T-helper 1 cell treated with Interleukin-12 subunit alpha and Interleukin-12 subunit beta and Interleukin-4 antibody, amounts not matched to agents 30 ng/mL and 1 ng/mL, for 36 hours (primary cell): ENCODE results near the gene HERPUD1. TPM values are rescaled to one million over a fixed set of nuclear protein-coding genes. Genes with fewer than 3 reads are reported as not detected.
"Not testable (repeated sequence)": the region's sequence is repeated elsewhere in the genome, so short reads cannot be mapped to it uniquely, and the experiment has no call there.

Source experiments
- intact Hi-C: fragments of 100-400 bp; cut with micrococcal nuclease; formaldehyde crosslinking; loops from one replicate; pipeline ENCODE4 v1.15.1; 2024
- total RNA-seq: library from RNA; stranded (reverse); gene quantifications from 2 replicates; pipeline ENCODE4 v1.2.3, GENCODE V29; 2022

The HERPUD1 gene
- total RNA-seq: 194 and 216 TPM in 2 replicates

GRCh38 chr16:56931892-56932720 lies at the start of gene HERPUD1:
Gene HERPUD1, plus strand, starts transcription at chr16:56932142. Its CDS starts 103 bp downstream, at chr16:56932245.
- intact Hi-C loops: loop anchor here (1.0 to 10.0 kb wide), 10 partner anchors 15 to 805 kb away; partner anchors contain the start of genes ARL2BP, KATNB1, MT2A and NLRC5

GRCh38 chr16:56883586-56883985 lies 48.4 kb upstream of the HERPUD1 start:
- intact Hi-C loops: no loop called here

- intact Hi-C loops: no loop called here
These were observed 47.8 kb upstream of the HERPUD1 start for GRCh38 chr16:56884026-56884582.

GRCh38 chr16:56884929-56885328 lies 47.0 kb upstream of the HERPUD1 start:
- intact Hi-C loops: not testable (repeated sequence)

- intact Hi-C loops: no loop called here
These were observed 46.3 kb upstream of the HERPUD1 start for GRCh38 chr16:56885446-56886162.

- intact Hi-C loops: no loop called here
These were observed 45.6 kb upstream of the HERPUD1 start for GRCh38 chr16:56886296-56886695.

GRCh38 chr16:56886826-56887225 lies 45.1 kb upstream of the HERPUD1 start:
- intact Hi-C loops: no loop called here

GRCh38 chr16:56888806-56889205 lies 43.1 kb upstream of the HERPUD1 start:
- intact Hi-C loops: no loop called here

- intact Hi-C loops: no loop called here
These were observed 42.7 kb upstream of the HERPUD1 start for GRCh38 chr16:56889206-56889605.

- intact Hi-C loops: no loop called here
These were observed 40.3 kb upstream of the HERPUD1 start for GRCh38 chr16:56891685-56892084.

- intact Hi-C loops: no loop called here
These were observed 39.2 kb upstream of the HERPUD1 start for GRCh38 chr16:56892705-56893104.

- intact Hi-C loops: no loop called here
These were observed 37.5 kb upstream of the HERPUD1 start for GRCh38 chr16:56894331-56894917.

- intact Hi-C loops: no loop called here
These were observed 36.1 kb upstream of the HERPUD1 start for GRCh38 chr16:56895813-56896212.

- intact Hi-C loops: no loop called here
These were observed 35.7 kb upstream of the HERPUD1 start for GRCh38 chr16:56896244-56896643.

GRCh38 chr16:56897026-56897799 lies 34.7 kb upstream of the HERPUD1 start:
- intact Hi-C loops: no loop called here

- intact Hi-C loops: no loop called here
These were observed 33.1 kb upstream of the HERPUD1 start for GRCh38 chr16:56898847-56899246.

GRCh38 chr16:56903866-56904265 lies 28.1 kb upstream of the HERPUD1 start:
- intact Hi-C loops: no loop called here

- intact Hi-C loops: no loop called here
These were observed 24.5 kb upstream of the HERPUD1 start for GRCh38 chr16:56907401-56907800.

GRCh38 chr16:56909527-56909979 lies 22.4 kb upstream of the HERPUD1 start:
- intact Hi-C loops: no loop called here

- intact Hi-C loops: no loop called here
These were observed 21.8 kb upstream of the HERPUD1 start for GRCh38 chr16:56910112-56910511.
